Umbilical cord (tissue), 2 donors: ENCODE data around the gene GRM5. TPM values are rescaled to one million over a fixed set of nuclear protein-coding genes. Genes with fewer than 3 reads are reported as not detected.

Source experiments
- DNase-seq: peaks from one replicate; pipeline ENCODE4 v3.0.0-alpha.2; 2015; ENCODE audit warnings: low spot score
- total RNA-seq: library from RNA; depleted of rRNA; stranded (reverse); fragments of >200 nt; gene quantifications from one replicate; pipeline ENCODE4 v1.2.3, GENCODE V29; 2014; ENCODE audit warnings: low replicate concordance; ENCODE audit not compliant: insufficient read depth

GRM5 gene
- total RNA-seq, 1 donor from 2014 or later: 3.1 TPM

DNA sequence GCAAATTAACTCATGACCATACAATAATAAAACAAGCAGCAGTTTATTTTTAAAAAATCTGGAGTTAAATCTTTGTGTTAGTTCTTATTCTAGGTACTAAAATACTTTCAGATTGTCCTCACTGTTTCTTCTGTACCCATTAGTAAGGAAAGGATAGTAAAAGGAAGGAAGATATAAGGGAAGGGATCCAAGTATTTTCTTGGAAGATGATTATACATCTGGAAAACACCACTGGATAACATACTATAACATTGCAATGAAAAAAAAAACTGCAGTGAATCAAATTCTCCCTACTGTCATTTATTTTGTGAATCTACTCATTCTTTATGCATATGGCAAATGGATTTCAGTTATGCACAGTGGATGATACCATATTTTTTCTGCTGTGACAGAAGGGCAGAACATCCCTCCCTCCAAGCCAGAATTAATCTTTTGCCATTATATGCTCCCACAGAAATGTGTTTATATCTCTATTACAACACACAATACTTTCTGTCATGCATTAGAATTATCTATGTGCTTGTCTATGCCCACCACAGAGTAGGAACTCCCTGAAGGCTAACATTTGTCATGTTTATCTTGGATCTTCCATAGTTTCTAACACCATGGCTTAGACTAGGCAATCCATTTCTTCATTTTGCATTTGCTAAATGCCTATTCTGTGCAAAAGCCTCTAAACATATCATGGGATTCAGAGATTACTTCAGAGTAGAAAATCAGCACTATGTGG, 446.0 kb downstream of the GRM5 start:
- DNase-seq: no peak

- no peak for DNase-seq
Measured at GRCh38 chr11:88619071-88619425, 446.7 kb downstream of the GRM5 start.

DNA sequence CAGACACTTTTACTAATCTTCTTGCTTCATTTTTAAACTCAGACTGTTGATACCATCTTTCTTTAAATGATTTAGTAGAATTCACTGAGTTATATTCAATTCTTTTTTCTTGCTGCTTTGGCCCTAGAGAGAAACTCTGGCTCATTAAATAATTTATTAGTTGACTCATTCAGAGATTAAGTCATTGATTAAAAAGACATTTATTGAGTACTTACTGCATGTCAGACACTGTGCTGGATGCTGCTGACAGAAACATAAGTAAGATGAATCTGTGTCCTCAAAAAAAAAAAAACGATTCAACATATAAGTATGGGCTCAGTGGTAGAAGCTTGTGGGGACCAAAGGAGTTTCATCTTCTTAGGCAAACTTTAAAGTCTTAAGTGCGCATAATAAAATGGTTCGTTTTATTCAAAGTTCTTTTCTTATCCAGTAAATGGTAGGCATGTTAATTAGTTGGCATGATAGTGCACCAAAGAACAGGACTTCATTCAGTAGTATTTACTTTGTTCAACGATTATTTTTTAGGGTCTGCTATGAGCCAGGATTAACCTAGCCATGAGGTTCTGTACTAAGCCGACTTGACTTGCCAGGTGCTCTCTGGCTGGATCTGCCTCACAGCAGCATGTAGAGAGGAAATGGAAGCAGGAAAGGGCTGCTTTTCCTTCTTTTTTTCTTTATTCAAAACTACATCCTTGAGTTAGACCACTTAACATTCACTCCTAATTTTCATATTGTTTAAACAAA, 447.3 kb downstream of the GRM5 start:
- no peak for DNase-seq

- DNase-seq: no peak
Measured at GRCh38 chr11:88617226-88617625, 448.6 kb downstream of the GRM5 start.

DNA sequence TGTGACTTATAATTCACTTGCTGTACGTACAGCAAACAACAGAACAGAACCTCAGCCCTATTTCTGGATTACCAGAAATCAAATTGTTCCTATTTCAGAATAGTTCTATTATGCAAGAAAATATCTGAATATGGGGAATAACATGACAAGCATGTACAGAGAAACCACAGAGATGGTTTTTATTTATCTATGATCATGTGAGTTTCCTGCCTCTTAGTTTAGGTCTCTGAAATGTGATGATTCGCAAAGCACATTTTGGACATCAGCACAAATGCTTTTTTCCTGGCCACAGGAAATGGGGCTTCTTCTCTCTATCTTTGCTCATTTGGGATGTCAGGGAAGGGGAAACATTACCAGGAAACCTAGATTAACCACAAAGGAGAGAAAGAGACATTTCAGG, 461.5 kb downstream of the GRM5 start:
- DNase-seq: no peak

- DNase-seq: peak; percentile 20
Measured at GRCh38 chr11:88603091-88603867, 462.5 kb downstream of the GRM5 start.

GRCh38 chr11:88597387-88597786, 468.4 kb downstream of the GRM5 start:
- no peak for DNase-seq

GRCh38 chr11:88596786-88597185, 469.0 kb downstream of the GRM5 start:
- no peak for DNase-seq

DNA sequence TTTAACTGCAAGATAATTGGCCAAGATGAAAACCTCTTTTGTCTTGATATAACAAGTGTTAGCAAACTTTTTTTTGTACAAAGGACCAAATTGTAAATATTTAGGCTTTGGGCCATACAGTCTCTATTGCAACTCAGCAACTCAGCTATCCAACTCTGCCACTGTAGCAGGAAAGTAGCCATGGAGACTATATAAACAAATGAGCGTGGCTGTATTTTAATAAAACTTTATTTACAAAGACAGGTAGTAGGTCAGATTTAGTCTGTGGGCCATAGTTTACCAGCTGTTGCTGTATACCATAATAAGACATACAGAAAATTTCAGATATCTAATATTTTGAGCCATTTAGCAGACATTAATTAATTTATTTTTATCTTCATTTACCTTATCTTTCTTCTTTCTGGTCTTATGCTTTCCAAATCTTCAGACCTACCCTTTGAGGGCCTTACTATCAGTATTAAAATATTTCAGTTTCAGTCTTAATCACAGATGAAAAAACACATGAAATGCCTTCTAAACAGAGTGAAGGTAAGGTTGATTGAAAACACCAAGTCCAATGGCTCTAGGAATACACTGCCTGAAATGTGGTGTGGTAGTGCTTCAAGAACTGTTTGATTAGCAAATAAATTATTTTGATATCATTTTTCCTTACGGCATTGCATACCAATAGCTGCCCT, 471.4 kb downstream of the GRM5 start:
- DNase-seq: no peak

- no peak for DNase-seq
Measured at GRCh38 chr11:88590361-88590760, 475.4 kb downstream of the GRM5 start.

GRCh38 chr11:88583251-88583650, 482.5 kb downstream of the GRM5 start:
- DNase-seq: no peak

DNA sequence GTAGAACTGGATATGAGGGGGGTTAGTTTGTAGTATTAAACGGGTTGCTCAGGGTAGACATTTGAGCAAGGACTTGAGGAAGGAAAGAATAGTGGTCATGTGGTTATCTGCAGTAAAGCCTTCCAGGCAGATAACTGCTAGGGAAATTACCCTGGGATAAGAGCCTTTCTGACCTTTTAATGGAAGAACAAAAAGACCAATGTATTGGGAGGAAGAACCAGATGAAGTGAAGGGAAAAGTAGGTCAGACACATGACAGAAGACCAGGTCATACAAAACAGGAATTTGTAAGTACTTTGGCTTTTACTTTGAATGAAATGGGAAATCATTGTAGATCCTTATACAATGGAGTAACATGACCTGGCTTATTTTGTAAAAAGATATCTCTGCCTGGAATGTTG, 486.3 kb downstream of the GRM5 start:
- no peak for DNase-seq

- no peak for DNase-seq
Measured at GRCh38 chr11:88576741-88577140, 489.0 kb downstream of the GRM5 start.

GRCh38 chr11:88575916-88576315, 489.9 kb downstream of the GRM5 start:
- DNase-seq: no peak

DNA sequence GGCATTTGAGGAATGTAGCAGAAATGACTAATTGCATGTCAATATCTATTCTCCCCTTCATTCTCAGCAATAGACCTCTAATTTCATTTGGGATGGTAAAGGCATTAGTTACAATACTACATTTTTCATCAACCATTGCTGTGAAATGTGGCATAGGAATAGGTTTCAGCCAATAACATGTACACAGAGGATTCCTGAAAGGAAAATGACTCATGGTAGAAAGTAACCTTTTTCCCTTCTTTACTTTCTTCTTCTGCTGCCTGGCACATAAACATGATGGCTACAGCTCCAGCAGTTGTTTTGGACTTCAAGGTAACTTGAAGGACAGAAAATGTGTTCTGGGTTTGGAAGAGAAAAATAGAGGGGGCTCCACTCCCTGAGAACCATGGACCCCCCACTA, 496.4 kb downstream of the GRM5 start:
- no peak for DNase-seq

DNA sequence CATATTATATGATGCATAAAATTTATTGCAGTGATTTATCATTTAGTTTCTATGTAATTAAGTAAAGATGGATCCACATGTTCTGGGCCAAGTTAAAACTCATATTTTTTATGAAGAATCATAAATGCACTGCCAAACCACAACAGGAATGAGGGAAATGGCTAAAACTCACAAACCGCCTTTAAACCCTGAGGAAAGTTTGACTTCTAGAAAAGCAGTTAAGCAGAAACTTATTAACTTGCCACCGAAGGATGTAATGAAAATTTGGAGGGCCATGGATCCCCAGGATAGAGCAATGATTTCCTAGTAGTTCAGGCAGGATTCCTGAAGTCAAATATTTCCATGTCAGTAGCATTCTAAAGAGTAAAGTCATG, 510.0 kb downstream of the GRM5 start:
- DNase-seq: no peak

- peak; percentile 79 for DNase-seq
Measured at GRCh38 chr11:88555018-88555828, 510.6 kb downstream of the GRM5 start.

DNA sequence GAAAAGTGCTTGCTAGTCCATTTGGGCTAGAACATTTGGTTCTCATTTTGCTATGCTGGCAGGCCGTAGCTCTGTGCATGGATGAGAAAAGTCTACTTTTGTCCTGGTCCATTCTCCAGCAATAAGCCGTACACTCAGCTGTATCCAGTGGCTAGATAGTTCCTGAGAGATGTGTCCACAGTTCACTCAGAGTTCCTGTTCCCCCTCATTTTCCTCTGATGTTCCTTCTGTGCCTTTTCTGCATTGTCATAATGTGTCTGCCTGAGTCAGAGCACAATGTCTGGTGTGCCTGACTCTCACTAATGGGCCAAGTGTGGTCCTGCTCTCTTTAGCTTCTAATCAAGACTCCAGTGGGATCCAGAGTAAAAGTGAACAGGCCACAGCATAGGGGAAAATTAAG, 512.6 kb downstream of the GRM5 start:
- no peak for DNase-seq

- peak; percentile 85 for DNase-seq
Measured at GRCh38 chr11:88552379-88553062, 513.3 kb downstream of the GRM5 start.

DNA sequence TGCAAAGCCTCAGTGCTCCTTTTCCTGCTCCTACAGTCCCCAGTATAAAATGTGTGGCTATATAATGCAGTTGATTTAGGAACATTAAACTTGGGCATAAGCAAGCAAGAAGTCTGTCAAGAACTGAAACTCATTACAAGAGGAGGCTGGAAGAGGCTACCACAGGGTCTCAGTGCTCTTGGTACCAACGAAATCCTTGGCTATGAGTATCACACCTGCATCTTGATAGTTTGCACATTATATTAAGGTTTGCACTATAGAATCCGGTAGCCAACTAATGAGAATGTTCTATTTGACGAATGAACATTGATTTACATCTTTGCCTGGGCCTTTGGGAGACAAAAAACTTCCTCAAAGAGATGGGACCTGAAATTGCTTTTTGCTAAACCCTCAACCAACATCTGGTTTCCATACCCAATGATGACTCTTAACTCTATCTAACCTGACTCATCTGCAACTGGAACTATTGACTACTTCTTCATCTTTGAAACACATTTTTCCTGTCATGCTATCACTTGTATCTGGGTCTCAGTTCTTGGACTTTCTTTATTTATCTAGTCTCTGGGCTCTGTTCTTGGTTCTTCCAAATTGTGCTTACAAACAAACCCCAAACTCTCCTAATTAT, 521.0 kb downstream of the GRM5 start:
- no peak for DNase-seq
